HG02973 (cell line): Measurements from ENCODE around the gene CYP26B1.

Experiments
- ATAC-seq: cut with Tn5 transposase; IDR thresholded peaks from one replicate; pipeline ENCODE4 v1.9.1; 2021; ENCODE audit warnings: moderate library complexity; ENCODE audit not compliant: unreplicated experiment

CYP26B1 gene, protein sequence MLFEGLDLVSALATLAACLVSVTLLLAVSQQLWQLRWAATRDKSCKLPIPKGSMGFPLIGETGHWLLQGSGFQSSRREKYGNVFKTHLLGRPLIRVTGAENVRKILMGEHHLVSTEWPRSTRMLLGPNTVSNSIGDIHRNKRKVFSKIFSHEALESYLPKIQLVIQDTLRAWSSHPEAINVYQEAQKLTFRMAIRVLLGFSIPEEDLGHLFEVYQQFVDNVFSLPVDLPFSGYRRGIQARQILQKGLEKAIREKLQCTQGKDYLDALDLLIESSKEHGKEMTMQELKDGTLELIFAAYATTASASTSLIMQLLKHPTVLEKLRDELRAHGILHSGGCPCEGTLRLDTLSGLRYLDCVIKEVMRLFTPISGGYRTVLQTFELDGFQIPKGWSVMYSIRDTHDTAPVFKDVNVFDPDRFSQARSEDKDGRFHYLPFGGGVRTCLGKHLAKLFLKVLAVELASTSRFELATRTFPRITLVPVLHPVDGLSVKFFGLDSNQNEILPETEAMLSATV

GRCh38 chr2:72147303-72147971 is at the start of gene CYP26B1:
Gene CYP26B1, minus strand, starts transcription at chr2:72147862. Its CDS starts 28 bp downstream, at chr2:72147834.
- no peak for ATAC-seq

GRCh38 chr2:72193723-72194122 is 46.1 kb upstream of the CYP26B1 start:
- ATAC-seq, result no peak

- ATAC-seq, result no peak
These were observed 43.8 kb upstream of the CYP26B1 start for GRCh38 chr2:72191441-72191840.

DNA sequence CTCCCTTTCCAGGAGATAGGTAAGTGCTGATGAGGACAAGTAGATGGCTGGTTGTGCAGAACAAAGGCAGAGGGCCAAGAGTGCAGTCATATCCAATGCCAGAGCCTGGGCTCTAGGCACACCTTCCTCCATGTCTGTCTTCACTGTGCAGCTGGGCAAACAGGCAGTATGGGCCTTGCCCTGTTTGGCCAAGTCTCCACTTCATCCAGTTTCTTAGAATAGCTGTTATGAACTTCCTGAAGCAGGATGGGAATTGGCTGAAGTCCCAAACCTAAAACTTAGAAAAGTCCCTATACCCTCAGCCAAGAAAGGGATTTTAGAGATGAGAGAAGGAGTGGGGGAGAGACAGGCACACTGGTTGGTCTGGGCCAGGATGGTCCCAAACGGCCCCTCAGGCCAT is 37.5 kb upstream of the CYP26B1 start:
- ATAC-seq, result no peak

DNA sequence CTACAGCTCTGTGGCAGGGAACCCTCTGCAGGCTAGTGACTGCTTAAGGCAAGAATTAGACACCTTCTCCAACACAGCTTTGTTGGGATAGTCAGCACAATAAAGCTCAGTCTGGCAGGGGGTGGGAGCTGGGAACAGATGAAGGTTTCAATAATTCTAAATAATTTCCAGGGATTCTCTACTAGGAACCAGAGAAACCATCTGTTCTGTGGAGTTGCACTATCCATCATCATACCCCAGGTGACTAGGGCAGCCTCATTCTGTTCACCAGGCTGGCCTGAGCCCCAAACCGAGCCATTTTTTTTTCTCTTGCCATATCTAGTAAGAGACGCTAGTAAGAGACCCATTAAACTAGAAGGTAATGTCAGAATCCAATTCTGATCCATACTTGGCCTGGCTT is 35.8 kb upstream of the CYP26B1 start:
- ATAC-seq, result no peak

DNA sequence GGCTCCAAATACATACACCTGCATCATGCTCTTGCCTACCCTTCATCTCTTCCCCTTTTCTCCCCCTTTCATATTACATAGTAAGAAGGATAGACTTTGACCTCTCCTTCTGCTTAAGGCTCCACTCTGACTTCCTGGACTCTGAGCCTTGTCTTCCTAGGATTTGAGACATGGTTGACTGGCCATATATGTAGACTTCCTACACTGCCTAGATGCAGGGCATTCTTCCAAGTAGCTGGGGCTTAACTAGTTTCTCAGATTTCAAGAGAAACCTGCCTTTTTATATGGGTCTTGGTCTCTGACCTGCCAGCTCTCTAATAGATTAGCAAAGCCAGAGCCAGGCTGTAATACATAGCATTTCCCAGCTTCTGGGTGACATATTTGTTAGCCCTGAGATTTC is 35.4 kb upstream of the CYP26B1 start:
- no peak for ATAC-seq

DNA sequence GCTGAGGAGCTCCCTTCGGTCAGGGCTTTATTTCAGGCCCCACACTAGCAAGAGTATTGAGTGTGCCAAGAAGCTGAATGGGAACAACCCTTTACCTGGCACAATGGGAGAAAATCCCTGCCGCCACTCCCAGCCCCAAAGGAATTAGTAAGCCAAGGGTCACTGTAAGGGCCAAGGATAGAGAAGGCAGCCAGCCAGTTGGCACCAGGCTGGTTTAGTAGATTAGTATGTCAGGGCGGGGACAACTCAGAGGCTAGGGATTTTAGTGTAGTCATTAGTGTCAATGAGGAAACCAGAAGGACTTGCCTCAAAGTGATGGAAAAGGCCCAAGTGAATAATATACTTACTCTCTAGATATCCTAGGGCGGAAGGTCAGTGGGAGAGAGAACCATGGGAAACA is 34.9 kb upstream of the CYP26B1 start:
- no peak for ATAC-seq

GRCh38 chr2:72181616-72182015 is 34.0 kb upstream of the CYP26B1 start:
- ATAC-seq, result no peak

- no peak for ATAC-seq
These were observed 32.7 kb upstream of the CYP26B1 start for GRCh38 chr2:72180351-72180750.

GRCh38 chr2:72178551-72178950 is 30.9 kb upstream of the CYP26B1 start:
- ATAC-seq, result no peak

- ATAC-seq, result no peak
These were observed 28.6 kb upstream of the CYP26B1 start for GRCh38 chr2:72176281-72176680.

DNA sequence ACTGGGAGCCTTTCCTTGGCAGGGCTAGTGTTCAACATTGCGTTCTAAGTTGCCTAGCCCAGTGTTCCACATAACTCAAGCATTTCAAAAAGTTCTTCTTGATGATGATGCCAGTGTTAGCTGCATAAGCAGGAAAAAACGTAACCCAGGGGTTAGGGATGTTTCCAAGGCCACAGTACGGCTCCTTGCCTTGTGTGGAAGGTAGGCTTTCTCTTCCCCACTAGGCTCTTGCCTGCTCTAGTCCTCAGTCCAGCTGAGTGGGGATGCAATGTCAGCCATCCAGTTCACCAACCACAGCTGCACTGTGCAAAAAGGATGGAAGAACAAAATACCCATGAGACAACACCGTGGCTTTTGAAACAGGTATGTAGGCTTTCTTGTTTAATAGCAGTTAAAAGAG is 28.0 kb upstream of the CYP26B1 start:
- ATAC-seq, result no peak

- ATAC-seq, result no peak
These were observed 26.1 kb upstream of the CYP26B1 start for GRCh38 chr2:72173640-72174321.

DNA sequence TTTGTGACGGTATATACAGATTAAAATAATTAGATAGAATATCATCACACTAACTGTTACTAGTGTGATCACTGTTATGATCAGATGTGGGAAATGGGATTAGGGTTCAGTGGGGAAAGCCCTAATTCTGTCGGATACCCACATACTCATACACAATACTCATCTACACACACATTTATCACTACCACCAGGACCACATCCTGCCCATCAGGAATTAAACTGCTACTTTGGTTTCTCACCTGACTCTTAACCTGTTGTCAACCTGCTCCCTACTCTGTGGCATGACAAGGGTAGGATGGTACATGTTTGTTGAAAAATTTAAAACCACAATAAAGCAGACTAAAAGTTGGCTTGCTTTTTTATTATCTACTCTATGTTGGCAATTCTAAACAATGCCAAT is 24.8 kb upstream of the CYP26B1 start:
- ATAC-seq, result no peak

GRCh38 chr2:72166279-72166678 is 18.6 kb upstream of the CYP26B1 start:
- ATAC-seq, result no peak

DNA sequence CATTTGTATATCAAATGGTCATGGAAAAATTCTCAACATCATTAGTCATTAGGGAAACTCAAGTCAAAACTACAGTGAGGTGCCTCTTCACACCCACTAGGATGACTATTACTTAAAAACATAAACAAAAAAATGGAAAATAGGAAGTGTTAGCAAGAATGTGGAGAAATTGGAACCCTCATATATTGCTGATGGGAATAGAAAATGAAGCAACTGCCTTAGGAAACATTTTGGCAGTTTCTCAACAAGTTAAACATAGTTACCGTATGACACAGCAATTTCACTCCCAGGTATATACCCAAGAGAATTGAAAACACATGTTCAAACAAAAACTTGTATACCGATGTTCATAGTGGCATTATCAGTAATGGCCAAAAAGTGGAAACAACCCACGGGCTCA is 18.1 kb upstream of the CYP26B1 start:
- no peak for ATAC-seq

DNA sequence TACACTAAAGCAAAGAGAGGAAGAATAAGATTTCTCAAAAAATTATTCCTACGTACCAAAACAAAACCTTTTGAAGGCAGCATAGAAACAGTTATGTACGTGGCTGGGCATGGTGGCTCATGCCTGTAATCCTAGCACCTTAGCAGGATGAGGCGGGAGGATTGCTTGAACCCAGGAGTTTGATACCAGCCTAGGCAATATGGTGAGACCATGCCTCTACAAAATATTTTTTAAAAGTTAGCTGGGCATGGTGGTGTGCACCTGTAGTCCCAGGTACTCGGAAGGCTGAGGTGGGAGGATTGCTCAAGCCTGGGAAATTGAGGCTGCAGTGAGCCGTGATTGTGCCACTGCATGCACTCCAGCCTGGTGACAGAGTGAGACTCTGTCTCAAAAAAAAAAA is 14.9 kb upstream of the CYP26B1 start:
- ATAC-seq, result no peak

DNA sequence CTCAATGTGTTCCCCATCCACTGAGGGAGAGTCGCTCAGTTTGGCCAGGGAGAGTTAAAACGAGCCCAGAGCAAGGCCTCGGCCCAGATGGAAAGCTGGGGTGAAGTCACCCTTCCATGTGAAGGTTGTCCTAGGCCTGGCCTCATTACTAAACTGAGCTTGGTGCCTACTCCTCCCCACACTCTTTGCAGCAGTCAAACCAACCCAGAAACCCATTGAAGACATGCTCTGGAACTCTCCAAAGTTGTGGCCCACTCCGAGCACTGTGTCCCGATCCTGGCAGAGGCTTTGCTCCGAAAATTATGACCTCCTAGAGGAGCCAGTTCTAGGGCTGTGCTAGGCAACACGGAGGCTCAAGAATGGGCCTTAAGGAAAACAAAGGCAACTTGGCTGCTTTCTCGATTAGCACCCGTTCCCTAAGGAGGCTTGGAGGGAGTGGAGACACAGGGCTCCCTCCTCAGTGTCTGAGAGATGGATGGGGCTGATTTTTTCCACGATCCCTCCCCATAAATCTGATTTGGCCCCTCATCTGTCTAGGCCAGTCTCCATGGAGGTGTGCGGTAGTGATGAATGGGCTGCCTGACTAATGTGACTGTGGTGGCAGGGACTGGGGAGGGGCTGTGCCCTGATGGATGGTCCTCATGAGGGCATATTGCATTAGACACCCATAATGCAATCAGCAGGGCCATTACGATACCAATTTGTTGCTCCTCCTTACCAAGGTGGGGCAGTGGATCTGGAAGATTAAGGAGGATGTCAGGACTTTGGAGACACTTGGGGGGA is 11.7 kb upstream of the CYP26B1 start:
- no peak for ATAC-seq

DNA sequence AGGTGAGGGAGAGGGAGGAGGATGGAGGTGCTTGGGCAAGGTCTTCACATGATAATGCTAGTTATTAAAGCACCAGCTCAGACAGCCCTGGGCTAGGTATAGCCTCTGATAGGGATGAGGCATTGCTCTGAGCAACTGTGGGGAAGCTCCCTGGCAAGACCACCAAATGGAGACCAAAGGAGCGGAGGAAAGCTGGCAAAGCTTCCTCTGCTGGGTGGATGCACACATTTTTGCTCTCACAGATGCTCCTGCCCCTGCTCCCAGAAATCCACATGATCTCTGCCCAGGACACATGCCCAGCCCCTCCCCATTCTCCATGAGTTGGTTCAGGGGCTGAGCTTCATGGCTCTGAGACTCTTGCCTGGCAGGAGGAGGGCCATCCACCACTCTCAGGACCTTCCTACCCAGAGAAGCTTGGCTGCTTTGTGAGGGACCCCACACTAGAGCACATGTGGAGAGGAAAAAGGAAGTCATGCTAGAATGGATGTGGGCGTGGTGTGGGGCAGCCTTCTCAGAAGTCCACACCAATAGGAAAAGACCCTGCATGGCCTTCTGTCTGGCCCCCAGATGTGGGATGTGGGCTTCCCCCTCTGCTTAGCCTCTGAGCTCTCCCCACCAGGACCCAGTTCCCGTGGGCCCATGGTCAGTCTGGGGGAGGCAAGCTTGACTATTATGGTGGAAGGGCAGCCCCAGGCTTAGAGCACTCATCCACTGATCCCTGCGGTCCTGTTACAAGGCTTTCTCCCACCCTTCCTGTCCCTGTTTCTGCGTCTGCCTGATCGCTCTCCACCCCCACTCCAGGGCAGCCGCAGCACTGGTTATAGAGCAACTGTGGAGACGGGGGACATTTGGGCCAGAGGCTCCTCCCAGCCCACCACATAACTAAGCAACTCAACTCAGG is 10.5 kb upstream of the CYP26B1 start:
- ATAC-seq, result no peak

GRCh38 chr2:72156872-72157271 is 9.2 kb upstream of the CYP26B1 start:
- ATAC-seq, result no peak
